H1 (cell line): Measurements from ENCODE around the gene PDIA5. TPM values are rescaled to one million over a fixed set of nuclear protein-coding genes. Genes with fewer than 3 reads are reported as not detected.

ENCODE experiments used
- CTCF ChIA-PET: fragments of 300-600 bp; sonication (Branson Sonifier 250); formaldehyde crosslinking; loops from one replicate; lab custom pipeline; 2021; ENCODE audit not compliant: partially characterized antibody; lab: Charles Lee
- POLR2A ChIA-PET: fragments of 300-600 bp; sonication (Branson Sonifier 250); formaldehyde crosslinking; loops from one replicate; lab custom pipeline; 2021; ENCODE audit warnings: inconsistent platforms; ENCODE audit not compliant: partially characterized antibody; lab: Charles Lee
- DNase-seq, 2 experiments: peaks; one replicate each; pipeline versions ENCODE4 v3.0.0 to v3.0.0-alpha.2; 2010 to 2022; ENCODE audit warnings: low spot score in 2 of 2, low read depth in 1 of 2, mixed read lengths in 1 of 2
- FAIRE-seq: peaks from 2 replicates; lab custom pipeline; 2011; peaks lifted over from hg19 to GRCh38; lab: Jason Lieb, UNC
- H2AFZ ChIP-seq: 2 replicates; pipeline ENCODE4 v1.8.1; 2012; ENCODE audit warnings: low read length, inconsistent platforms
- H2AK5ac ChIP-seq: 2 replicates; pipeline ENCODE4 v1.6.1; 2013; ENCODE audit warnings: low read depth, low read length
- H2BK120ac ChIP-seq: replicated peaks from 2 replicates; pipeline ENCODE3; 2013; ENCODE audit warnings: low read depth, low read length, inconsistent platforms
- H2BK12ac ChIP-seq: 2 replicates; pipeline ENCODE4 v1.6.1; 2013; ENCODE audit warnings: low read depth, low read length
- H2BK15ac ChIP-seq: 2 replicates; pipeline ENCODE4 v1.6.1; 2013; ENCODE audit warnings: low read length
- H2BK20ac ChIP-seq: 2 replicates; pipeline ENCODE4 v1.6.1; 2013; ENCODE audit warnings: low read length
- H2BK5ac ChIP-seq: 2 replicates; pipeline ENCODE4 v1.6.1; 2013; ENCODE audit warnings: low read depth, low read length
- H3K14ac ChIP-seq: 2 replicates; pipeline ENCODE4 v1.6.1; 2013; ENCODE audit warnings: inconsistent platforms; ENCODE audit not compliant: insufficient read length
- H3K18ac ChIP-seq: 2 replicates; pipeline ENCODE4 v1.6.1; 2013; ENCODE audit warnings: low read length; ENCODE audit errors: extremely low read depth
- H3K23ac ChIP-seq: 2 replicates; pipeline ENCODE4 v1.6.1; 2013; ENCODE audit warnings: inconsistent platforms; ENCODE audit not compliant: insufficient read length
- H3K23me2 ChIP-seq: 2 replicates; pipeline ENCODE4 v1.6.1; 2013; ENCODE audit warnings: low read depth, low read length
- H3K27ac ChIP-seq: 2 replicates; pipeline ENCODE4 v1.6.1; 2011; ENCODE audit warnings: low read depth, low read length, inconsistent platforms
- H3K27me3 ChIP-seq, 4 experiments: replicated peaks in 1 of 4; 1 replicate in 1 of 4; 2 replicates in 3 of 4; pipeline versions ENCODE4 v1.6.1 to v1.8.1; 2011 to 2013; ENCODE audit warnings: low read length in 3 of 4, mild to moderate bottlenecking in 3 of 4, inconsistent platforms in 2 of 4, mixed read lengths in 2 of 4, moderate library complexity in 1 of 4; ENCODE audit not compliant: control insufficient read depth in 3 of 4, insufficient read depth in 3 of 4; ENCODE audit errors: extremely low read depth in 1 of 4
- H3K36me3 ChIP-seq, 4 experiments: 2 replicates each; pipeline versions ENCODE4 v1.6.1 to v1.8.1; 2011 to 2013; ENCODE audit warnings: mild to moderate bottlenecking in 4 of 4, low read length in 3 of 4, moderate library complexity in 2 of 4, control low read depth in 1 of 4, inconsistent platforms in 1 of 4; ENCODE audit not compliant: insufficient read depth in 4 of 4, control insufficient read depth in 2 of 4
- H3K4ac ChIP-seq: replicated peaks from 2 replicates; pipeline ENCODE3; 2013; ENCODE audit warnings: low read length, low read depth, mixed read lengths, inconsistent platforms; ENCODE audit not compliant: insufficient read length
- H3K4me1 ChIP-seq, 4 experiments: replicated peaks in 1 of 4; 1 replicate in 1 of 4; 2 replicates in 3 of 4; pipeline versions ENCODE4 v1.6.1 to v1.8.1; 2011 to 2013; ENCODE audit warnings: low read length in 3 of 4, inconsistent platforms in 2 of 4, mixed read lengths in 1 of 4; ENCODE audit not compliant: insufficient read depth in 4 of 4, control insufficient read depth in 3 of 4
- H3K4me2 ChIP-seq, 2 experiments: 2 replicates each; pipeline versions ENCODE4 v1.6.1 to v1.8.1; 2011 to 2013; ENCODE audit warnings: low read depth in 2 of 2, low read length in 2 of 2, control low read depth in 1 of 2, inconsistent platforms in 1 of 2, mild to moderate bottlenecking in 1 of 2; ENCODE audit not compliant: insufficient read depth in 1 of 2
- H3K4me3 ChIP-seq, 4 experiments: fragments of 200-600, 300-600 bp in 1 of 4; sonication (generic), shearing (Covaris generic), sonication (Bioruptor Twin) in 1 of 4; 2 replicates each; pipeline versions ENCODE4 v1.5.1 to v1.8.1; 2011 to 2016; ENCODE audit warnings: low read length in 4 of 4, low read depth in 3 of 4, control low read depth in 2 of 4, inconsistent platforms in 2 of 4, mild to moderate bottlenecking in 2 of 4, mixed read lengths in 1 of 4, moderate library complexity in 1 of 4; ENCODE audit not compliant: insufficient read depth in 2 of 4; ENCODE audit errors: extremely low read depth in 1 of 4
- H3K56ac ChIP-seq: replicated peaks from 2 replicates; pipeline ENCODE3; 2013; ENCODE audit warnings: low read depth, mild to moderate bottlenecking, mixed read lengths, low read length, inconsistent platforms; ENCODE audit not compliant: insufficient read length
- H3K79me1 ChIP-seq: 2 replicates; pipeline ENCODE4 v1.6.1; 2013; ENCODE audit warnings: low read depth, low read length, control low read depth
- H3K79me2 ChIP-seq, 2 experiments: 2 replicates each; pipeline versions ENCODE4 v1.6.1 to v1.8.1; 2012 to 2013; ENCODE audit warnings: low read length in 2 of 2, mild to moderate bottlenecking in 2 of 2, inconsistent platforms in 1 of 2; ENCODE audit not compliant: insufficient read depth in 2 of 2, control insufficient read depth in 1 of 2
- H3K9ac ChIP-seq, 4 experiments: replicated peaks in 1 of 4; 1 replicate in 1 of 4; 2 replicates in 3 of 4; pipeline versions ENCODE4 v1.6.1 to v1.8.1; 2011 to 2013; ENCODE audit warnings: low read depth in 3 of 4, low read length in 3 of 4, control low read depth in 2 of 4, mild to moderate bottlenecking in 2 of 4, moderate library complexity in 2 of 4, inconsistent platforms in 1 of 4; ENCODE audit errors: extremely low read depth in 1 of 4
- H3K9me3 ChIP-seq, 2 experiments: 2 replicates each; pipeline versions ENCODE4 v1.6.1 to v1.8.1; 2012 to 2013; ENCODE audit warnings: mild to moderate bottlenecking in 2 of 2, moderate library complexity in 2 of 2, control low read depth in 1 of 2, inconsistent platforms in 1 of 2, low read depth in 1 of 2, low read length in 1 of 2, mixed read lengths in 1 of 2; ENCODE audit not compliant: insufficient read depth in 2 of 2
- H4K20me1 ChIP-seq, 2 experiments: replicated peaks in 1 of 2; 2 replicates each; pipeline versions ENCODE3 to v1.8.1; 2011 to 2013; ENCODE audit warnings: inconsistent platforms in 2 of 2, low read length in 2 of 2, mild to moderate bottlenecking in 1 of 2; ENCODE audit not compliant: insufficient read depth in 2 of 2, control insufficient read depth in 1 of 2
- H4K5ac ChIP-seq: 2 replicates; pipeline ENCODE4 v1.6.1; 2013; ENCODE audit warnings: low read length, low read depth, mixed read lengths, inconsistent platforms; ENCODE audit not compliant: insufficient read length
- H4K8ac ChIP-seq: 2 replicates; pipeline ENCODE4 v1.8.0; 2013; ENCODE audit warnings: mild to moderate bottlenecking, moderate library complexity, low read length, inconsistent platforms; ENCODE audit not compliant: insufficient read depth; ENCODE audit errors: extremely low read depth
- H4K91ac ChIP-seq: replicated peaks from 2 replicates; pipeline ENCODE3; 2013; ENCODE audit warnings: low read length, mixed read lengths, inconsistent platforms; ENCODE audit not compliant: insufficient read length
- BACH1 ChIP-seq: IDR thresholded peaks from 2 replicates; pipeline ENCODE4 v1.6.1; 2012; ENCODE audit warnings: low read length, improper control_type of control experiment
- CBX8 ChIP-seq: fragments of 300-800, 300-1000 bp; sonication (generic); IDR thresholded peaks from 2 replicates; pipeline ENCODE4 v1.7.1; 2016; ENCODE audit warnings: low read depth, low read length, borderline replicate concordance
- FOSL1 ChIP-seq: IDR thresholded peaks from 2 replicates; pipeline ENCODE4 v1.6.1; 2011; ENCODE audit warnings: mild to moderate bottlenecking, low read depth, low read length, moderate library complexity; ENCODE audit not compliant: insufficient read depth
- GTF2F1 ChIP-seq: IDR thresholded peaks from 2 replicates; pipeline ENCODE4 v1.6.1; 2012; ENCODE audit warnings: low read depth, low read length, improper control_type of control experiment, borderline replicate concordance
- HDAC6 ChIP-seq: IDR thresholded peaks from one replicate; pipeline ENCODE4 v1.7.1; 2012; ENCODE audit warnings: low read depth, mild to moderate bottlenecking, inconsistent platforms, low read length, moderate library complexity
- RFX5 ChIP-seq: IDR thresholded peaks from 2 replicates; pipeline ENCODE4 v1.6.1; 2011; ENCODE audit warnings: low read depth, low read length, improper control_type of control experiment, borderline replicate concordance
- TBP ChIP-seq: IDR thresholded peaks from 2 replicates; pipeline ENCODE4 v1.6.1; 2011; ENCODE audit warnings: low read depth, low read length, improper control_type of control experiment
- WGBS, 2 experiments: shearing (Covaris generic) in 1 of 2; methylation state at CpG; one replicate each; pipeline versions ENCODE4 v1.1.6 to v1.1.7; 2013 to 2015; ENCODE audit warnings: low lambda C conversion rate in 2 of 2, mixed read lengths in 2 of 2, inconsistent platforms in 1 of 2, low coverage in 1 of 2, missing lambda C conversion rate in 1 of 2; ENCODE audit not compliant: insufficient replicate concordance in 2 of 2, insufficient coverage in 1 of 2, insufficient read length in 1 of 2; ENCODE audit errors: extremely low coverage in 1 of 2, missing lambda C conversion rate in 1 of 2; 5-methylcytosine and 5-hydroxymethylcytosine counted together
- polyA plus RNA-seq, 7 experiments: library from polyadenylated mRNA; depleted of rRNA in 3 of 7; stranded (reverse) in 5 of 7; unstranded in 2 of 7; fragments of >200 nt in 5 of 7; fragments of 200-250 nt in 2 of 7; gene quantifications; 1 replicate in 5 of 7; 2 replicates in 1 of 7; 4 replicates in 1 of 7; pipeline versions ENCODE4 v1.2.1 to v1.2.3, GENCODE V29; 2011 to 2013; ENCODE audit warnings: missing spikeins in 2 of 7, mixed read lengths in 2 of 7
- total RNA-seq: library from RNA; stranded (reverse); fragmentation: NEBNext Ultra II Directional; extraction: Animal tissue kit (Norgen Biotek cat#: 25700); gene quantifications from 2 replicates; pipeline ENCODE4 v1.2.1, GENCODE V29; 2021

The PDIA5 gene
- total and polyA plus RNA-seq, 2 of the 8 experiments (the other 6 are each of a cell fraction or from before 2014, with no cell fraction given), result 18.2 to 32.8 TPM

GRCh38 chr3:123124971-123125370 is 58.1 kb downstream of the PDIA5 start:
- Histone ChIP-seq H3K4me1 (peaks cover 0 to 11% (median 2%) of the 10 kb centered on the region in 4 experiments; a peak in 6 of 7 replicates), H2AFZ (no peak overlapping the region), H3K56ac (no peak overlapping the region), H4K91ac (no peak overlapping the region), H2BK120ac (no peak overlapping the region), H2BK15ac (no peak overlapping the region), H3K18ac (no peak overlapping the region), H3K4me2 (no peak overlapping the region), H3K27ac (no peak overlapping the region), H3K14ac (no peak overlapping the region), H3K23me2 (no peaks in the 10 kb centered on the region), H3K9ac (no peak overlapping the region), H2BK5ac (no peak overlapping the region), H2AK5ac (no peak overlapping the region), H3K36me3 (peaks cover 2 to 12% (median 6%) of the 10 kb centered on the region in 4 experiments; a peak in 4 of 8 replicates), H3K23ac (no peak overlapping the region), H3K4ac (no peak overlapping the region), H4K5ac (no peak overlapping the region), H3K27me3 (no peaks in the 10 kb centered on the region), H3K79me1 (no peaks in the 10 kb centered on the region), H4K20me1 (no peaks in the 10 kb centered on the region), H4K8ac (no peak overlapping the region), H2BK20ac (no peak overlapping the region), H3K9me3 (no peaks in the 10 kb centered on the region), H2BK12ac (no peak overlapping the region), H3K4me3 (no peak overlapping the region), H3K79me2 (no peaks in the 10 kb centered on the region)
- ChIA-PET POLR2A (no interaction called here), CTCF (no interaction called here)
- 96% methylated on average over 7 of the region's 7 CpGs; no CpG with 5 or more reads in 1 of the 2 experiments for WGBS, 2 experiments
- FAIRE-seq (no peak), DNase-seq (no peak)
- no peak for TF ChIP-seq CBX8
- TF ChIP-seq GTF2F1, result no peak
- no peak for TF ChIP-seq HDAC6
- TF ChIP-seq FOSL1, result no peak
- TF ChIP-seq TBP, result no peak
- TF ChIP-seq RFX5, result no peak
- TF ChIP-seq BACH1, result no peak
